Esophagus squamous epithelium (tissue), 4 donors: ENCODE measurements around the gene CHPF2.

Experiments
- CTCF ChIP-seq, 6 experiments: fragments of 450-650 bp in 4 of 6; fragments of 200-600 bp in 2 of 6; sonication (generic) in 2 of 6; IDR thresholded peaks; one replicate each; pipeline ENCODE4 v1.5.1; 2016 to 2019; ENCODE audit warnings: antibody characterized with exemption in 6 of 6, mild to moderate bottlenecking in 4 of 6, moderate library complexity in 4 of 6
- POLR2A ChIP-seq, 4 donors: fragments of 450-650 bp; IDR thresholded peaks; one replicate each; pipeline ENCODE4 v1.6.1; 2017; ENCODE audit warnings: antibody characterized with exemption in 4 of 4, mild to moderate bottlenecking in 4 of 4, moderate library complexity in 3 of 4

GRCh38 chr7:151201344-151201743 is 30.9 kb upstream of the CHPF2 start:
- no peak for TF ChIP-seq CTCF (IDR thresholded peaks at IDR 0.05)
- TF ChIP-seq POLR2A (IDR thresholded peaks at IDR 0.05): no peak
